T-helper 2 cell treated with Interferon-gamma antibody and Interleukin-4, amounts not matched to agents 100 ng/mL and 5 ng/mL, for 36 hours (primary cell): ENCODE data around the gene AKAP6. TPM values are rescaled to one million over a fixed set of nuclear protein-coding genes. Genes with fewer than 3 reads are reported as not detected.
"Not testable (repeated sequence)": the region's sequence is repeated elsewhere in the genome, so short reads cannot be mapped to it uniquely, and the experiment has no call there.

Experiments
- intact Hi-C: fragments of 100-400 bp; cut with micrococcal nuclease; formaldehyde crosslinking; loops from one replicate; pipeline ENCODE4 v1.15.1; 2023
- total RNA-seq: library from RNA; stranded (reverse); gene quantifications from 2 replicates; pipeline ENCODE4 v1.2.3, GENCODE V29; 2022

Gene AKAP6
- total RNA-seq, 1 donor from 2014 or later: 1.4 TPM

DNA sequence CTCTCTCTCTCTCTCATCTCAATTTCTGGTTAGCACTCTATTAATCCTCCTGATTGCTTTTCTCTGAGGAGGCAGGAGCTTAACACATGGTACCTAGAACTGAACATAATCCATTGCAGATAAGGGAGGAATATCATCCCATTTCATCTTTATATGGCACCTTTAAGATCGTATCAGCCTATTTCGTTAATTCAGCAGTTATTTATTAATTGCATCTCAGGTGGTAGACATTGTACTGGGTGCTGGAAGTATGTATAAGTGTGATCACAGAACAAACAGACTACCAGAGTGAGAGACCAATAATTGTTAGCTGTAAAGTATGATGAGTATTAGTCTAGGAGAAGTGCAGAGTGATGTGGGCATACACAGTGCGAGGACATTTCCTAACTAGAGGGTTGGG lies 39.0 kb downstream of the AKAP6 start:
- intact Hi-C loops: no loop called here

- intact Hi-C loops: no loop called here
These were observed 41.6 kb downstream of the AKAP6 start for GRCh38 chr14:32370714-32371113.

- intact Hi-C loops: no loop called here
These were observed 43.1 kb downstream of the AKAP6 start for GRCh38 chr14:32372154-32372553.

DNA sequence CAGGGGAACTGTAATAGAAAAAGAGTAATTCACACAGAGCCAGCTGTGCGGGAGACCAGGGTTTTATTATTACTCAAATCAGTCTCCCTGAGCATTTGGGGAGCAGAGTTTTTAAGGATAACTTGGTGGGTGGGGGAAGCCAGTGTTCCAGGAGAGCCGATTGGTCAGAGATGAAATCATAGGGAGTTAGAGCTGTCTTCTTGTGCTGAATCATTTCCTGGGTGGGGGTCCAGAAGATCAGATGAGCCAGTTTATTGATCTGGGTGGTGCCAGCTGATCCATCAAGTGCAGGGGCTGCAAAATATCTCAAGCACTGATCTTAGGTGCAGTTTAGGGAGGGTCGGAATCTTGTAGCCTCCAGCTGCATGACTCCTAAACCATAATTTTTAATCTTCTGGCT lies 44.1 kb downstream of the AKAP6 start:
- intact Hi-C loops: not testable (repeated sequence)

- intact Hi-C loops: no loop called here
These were observed 45.1 kb downstream of the AKAP6 start for GRCh38 chr14:32374155-32374554.

DNA sequence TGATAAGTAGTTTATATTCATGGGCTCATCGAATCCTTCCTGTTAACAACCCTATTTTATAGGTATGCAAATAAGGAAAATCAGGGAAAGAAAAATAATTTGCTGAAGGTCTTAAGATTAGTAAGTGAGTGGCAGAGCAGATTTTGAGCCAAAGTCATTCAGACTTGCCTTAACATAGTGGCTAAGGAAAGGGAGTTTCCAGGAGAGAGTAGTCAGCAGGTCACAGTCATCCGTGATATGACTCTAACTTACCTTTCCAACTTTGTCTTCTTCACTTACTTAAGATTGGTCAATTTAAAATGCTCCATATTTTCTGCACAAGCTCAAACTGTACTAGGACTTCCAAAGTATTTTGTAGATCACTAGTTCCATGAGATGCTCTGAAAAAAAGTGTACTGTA lies 46.6 kb downstream of the AKAP6 start:
- intact Hi-C loops: no loop called here

DNA sequence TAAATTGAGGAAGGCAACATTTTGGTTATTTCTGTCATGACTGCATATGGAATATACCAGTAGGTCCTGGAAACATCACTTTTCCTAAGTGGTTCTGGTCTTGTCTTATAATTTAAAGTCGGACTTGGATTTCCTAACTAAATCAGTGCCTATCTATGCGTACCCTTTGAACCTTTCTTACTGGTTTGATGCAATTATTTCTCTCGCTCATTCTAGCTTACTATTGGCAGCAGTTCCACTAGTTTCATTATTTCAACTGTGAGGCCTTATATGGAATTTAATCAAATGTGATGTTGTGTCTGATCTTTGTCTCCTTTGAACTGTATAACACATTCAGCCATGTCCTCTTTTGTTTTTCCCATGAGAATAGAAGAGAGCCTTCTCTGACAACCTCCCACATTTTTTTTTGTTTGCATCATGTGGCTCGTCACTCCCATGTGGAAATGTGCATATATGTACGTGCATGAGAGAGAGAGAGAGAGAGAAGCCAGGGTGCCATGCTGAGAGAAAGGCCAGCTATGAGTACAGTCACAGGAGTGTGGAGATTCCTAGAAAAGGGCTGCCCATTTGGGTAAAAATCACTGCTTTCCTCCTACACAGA lies 48.0 kb downstream of the AKAP6 start:
- intact Hi-C loops: no loop called here

DNA sequence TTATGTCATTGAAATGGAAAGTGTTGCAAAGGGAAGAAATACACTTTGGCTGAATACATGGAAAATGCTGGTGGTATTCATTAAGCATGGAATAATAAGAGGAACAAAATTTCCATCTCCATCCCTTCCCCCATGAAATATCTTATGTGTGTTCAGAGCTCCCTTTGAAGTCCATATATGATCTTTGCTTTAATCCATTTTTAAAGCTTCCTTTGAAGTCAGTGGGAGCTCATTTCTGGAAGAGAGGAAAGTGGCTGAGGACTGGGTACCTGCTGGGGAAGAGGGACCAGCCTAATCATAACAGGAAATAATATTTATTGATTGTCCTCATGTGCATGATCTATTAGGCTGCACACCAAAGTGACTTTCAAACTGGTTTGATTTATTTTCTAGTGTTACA lies 49.2 kb downstream of the AKAP6 start:
- intact Hi-C loops: no loop called here

DNA sequence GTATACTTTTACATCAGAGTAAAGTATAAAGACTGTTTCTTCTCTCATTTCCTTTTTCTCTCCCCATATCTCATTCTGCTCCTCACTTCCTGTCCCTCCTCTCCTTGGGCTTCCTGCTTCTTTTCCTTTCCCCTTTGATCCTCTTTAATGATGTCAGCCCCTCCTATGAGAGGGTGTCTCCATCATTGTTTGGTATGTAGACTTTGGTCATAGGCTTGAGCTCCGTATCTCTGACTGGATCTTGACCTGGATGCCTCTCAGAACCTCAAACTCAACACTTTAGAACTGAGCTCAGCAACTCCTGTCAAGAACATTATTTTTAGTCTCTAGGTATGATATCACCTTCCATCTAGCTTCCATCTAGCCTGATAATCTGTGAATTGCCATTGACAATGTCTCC lies 50.3 kb downstream of the AKAP6 start:
- intact Hi-C loops: no loop called here

GRCh38 chr14:32381869-32382268 lies 52.8 kb downstream of the AKAP6 start:
- intact Hi-C loops: no loop called here

DNA sequence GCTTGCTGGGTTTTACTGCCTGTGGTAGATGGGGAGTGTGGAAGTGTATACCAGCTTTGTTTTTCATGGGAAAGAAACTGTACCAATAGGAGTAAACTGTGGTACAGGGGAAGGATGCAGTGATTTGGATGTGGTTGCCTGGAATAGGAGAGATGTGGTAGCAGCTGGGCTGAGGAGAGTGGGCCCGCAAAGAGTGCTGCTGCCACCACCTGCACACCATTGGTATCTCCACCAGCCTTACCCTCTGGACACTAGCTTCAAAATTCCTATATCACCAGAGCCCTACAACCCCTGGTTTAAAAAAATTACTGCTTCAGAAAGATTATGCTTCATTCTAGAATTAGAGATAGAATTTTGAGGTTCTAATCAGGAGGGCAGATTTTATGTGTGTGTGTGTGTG lies 53.6 kb downstream of the AKAP6 start:
- intact Hi-C loops: no loop called here

- intact Hi-C loops: no loop called here
These were observed 54.4 kb downstream of the AKAP6 start for GRCh38 chr14:32383364-32384009.

DNA sequence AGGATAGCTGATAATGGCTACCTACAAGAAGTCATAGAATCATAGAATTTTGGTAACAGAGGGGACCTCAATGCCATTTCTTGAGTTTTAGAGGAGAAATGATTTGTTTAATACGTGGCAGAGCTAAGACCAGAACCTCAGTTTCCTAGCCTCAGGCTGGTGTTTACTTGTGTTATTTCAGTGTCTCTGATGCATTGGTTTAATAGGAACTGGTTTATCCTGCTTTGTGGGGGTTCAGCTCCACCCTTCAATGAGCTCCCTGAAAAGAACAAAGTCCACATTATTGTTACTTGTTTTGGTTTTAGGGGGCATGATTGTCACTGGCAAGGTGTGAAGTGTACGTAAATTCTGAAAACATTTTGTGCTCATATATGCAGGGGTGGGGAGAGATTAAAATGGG lies 55.4 kb downstream of the AKAP6 start:
- intact Hi-C loops: no loop called here

DNA sequence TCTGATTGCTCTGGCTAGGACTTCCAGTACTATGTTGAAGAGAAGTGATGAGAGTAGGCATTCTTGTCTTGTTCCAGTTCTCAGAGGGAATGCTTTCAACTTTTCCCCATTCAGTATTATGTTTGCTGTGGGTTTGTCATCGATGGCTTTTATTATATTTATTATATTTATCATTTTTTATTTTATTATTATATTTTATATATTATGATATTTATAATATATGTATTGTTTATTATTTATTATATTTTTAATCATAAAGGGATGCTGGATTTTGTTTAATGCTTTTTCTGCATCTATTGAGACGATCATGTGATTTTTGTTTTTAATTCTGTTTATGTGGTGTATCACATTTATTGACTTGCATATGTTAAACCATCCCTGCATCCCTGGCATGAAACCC lies 58.2 kb downstream of the AKAP6 start:
- intact Hi-C loops: not testable (repeated sequence)

GRCh38 chr14:32393119-32393518 lies 64.0 kb downstream of the AKAP6 start:
- intact Hi-C loops: no loop called here

DNA sequence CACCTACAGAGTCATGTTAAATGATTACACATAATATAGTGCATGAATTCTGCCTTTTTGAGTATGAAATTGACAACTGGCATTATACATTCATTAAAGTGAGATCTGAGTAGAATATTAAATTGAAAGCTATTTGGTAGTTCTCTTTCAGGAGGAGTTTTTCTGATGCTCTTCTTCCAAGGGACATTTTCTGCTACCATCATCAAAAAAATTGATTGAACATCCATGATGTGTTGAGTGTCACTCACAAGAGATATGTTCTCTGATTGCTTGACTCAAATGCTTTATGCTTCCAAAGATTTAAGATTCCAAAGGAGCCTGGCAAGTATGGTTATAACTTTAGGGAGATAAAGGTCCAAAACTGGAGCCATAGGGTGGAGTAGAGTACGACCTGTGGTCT lies 64.9 kb downstream of the AKAP6 start:
- intact Hi-C loops: no loop called here

GRCh38 chr14:32396885-32397284 lies 67.8 kb downstream of the AKAP6 start:
- intact Hi-C loops: no loop called here

DNA sequence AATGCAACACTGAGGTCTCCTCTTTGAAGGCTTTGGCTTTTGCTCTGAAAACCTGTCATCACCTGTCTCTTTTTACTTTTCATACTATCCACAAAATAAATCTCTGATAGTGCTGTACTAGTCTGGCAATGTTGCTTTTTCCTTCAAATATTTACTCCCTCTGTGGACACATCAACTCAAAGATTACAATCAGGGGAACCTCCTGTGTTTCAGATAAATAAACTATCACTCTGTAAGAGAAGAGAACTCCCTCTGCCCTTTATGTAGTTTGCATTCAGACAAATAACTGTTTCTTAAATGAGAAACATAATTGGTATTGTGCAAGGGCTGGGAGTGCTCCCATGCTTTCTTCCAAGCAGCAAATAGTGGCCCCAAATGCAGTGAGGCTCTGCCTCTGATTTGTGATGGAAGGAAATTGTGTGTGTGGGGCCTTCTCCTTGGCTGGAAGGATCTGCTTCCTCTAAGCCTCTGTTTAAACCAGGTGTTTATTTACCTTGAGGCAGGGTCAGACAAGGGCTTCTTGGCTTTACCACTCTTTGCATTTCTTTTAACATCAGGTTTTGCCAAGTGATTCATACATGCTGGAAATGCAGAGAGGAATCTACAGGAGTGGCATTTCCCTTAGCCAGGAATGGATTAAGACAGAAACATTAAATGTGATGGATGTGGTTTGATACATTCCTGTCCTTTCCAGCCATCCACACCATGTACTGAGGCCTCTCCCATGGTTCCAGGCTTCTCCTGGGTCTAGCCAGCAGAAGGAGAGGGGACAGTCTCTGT lies 69.0 kb downstream of the AKAP6 start:
- intact Hi-C loops: no loop called here

GRCh38 chr14:32399920-32400319 lies 70.8 kb downstream of the AKAP6 start:
- intact Hi-C loops: no loop called here

GRCh38 chr14:32400480-32400879 lies 71.4 kb downstream of the AKAP6 start:
- intact Hi-C loops: no loop called here

GRCh38 chr14:32403021-32403420 lies 73.9 kb downstream of the AKAP6 start:
- intact Hi-C loops: no loop called here

DNA sequence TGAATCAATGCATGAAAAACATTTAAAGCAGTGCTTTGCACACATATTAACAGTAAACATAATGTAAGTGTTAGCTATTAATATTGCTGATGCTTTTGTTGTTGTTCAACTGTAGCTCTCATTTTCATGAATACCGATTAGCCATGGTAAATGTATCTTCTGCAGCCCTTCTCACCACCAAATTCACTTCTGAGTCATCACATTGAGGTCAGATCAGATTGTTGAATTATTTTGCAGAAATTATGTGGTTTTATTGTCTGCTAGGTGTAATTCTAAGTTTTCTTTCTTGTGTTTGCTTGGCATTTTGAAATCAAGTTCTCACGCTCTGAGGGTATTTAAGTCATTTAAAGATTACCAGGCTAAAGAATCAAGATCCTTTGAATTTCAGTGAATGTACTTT lies 74.6 kb downstream of the AKAP6 start:
- intact Hi-C loops: no loop called here
